Thyroid gland (tissue), 4 donors: Measurements from ENCODE around the gene SLC30A3. TPM values are rescaled to one million over a fixed set of nuclear protein-coding genes. Genes with fewer than 3 reads are reported as not detected.

Source experiments
- DNase-seq, 2 donors: peaks; one replicate each; pipeline ENCODE4 v3.0.0-alpha.2; 2019
- H3K27ac ChIP-seq, 3 donors: fragments of 200-600 bp; sonication (generic); 1 replicate in 2 of 3; 2 replicates in 1 of 3; pipeline ENCODE4 v1.5.1; 2016 to 2019; ENCODE audit warnings: mild to moderate bottlenecking in 1 of 3, moderate library complexity in 1 of 3
- H3K27me3 ChIP-seq: fragments of 200-600 bp; sonication (generic); one replicate; pipeline ENCODE4 v1.5.1; 2019
- H3K36me3 ChIP-seq, 2 donors: fragments of 200-600 bp; sonication (generic); one replicate each; pipeline ENCODE4 v1.5.1; 2016 to 2019
- H3K4me1 ChIP-seq, 2 donors: fragments of 200-600 bp; sonication (generic); one replicate each; pipeline ENCODE4 v1.5.1; 2017 to 2019
- H3K4me3 ChIP-seq, 3 donors: fragments of 200-600 bp; sonication (generic); replicated peaks in 1 of 3; 1 replicate in 2 of 3; 2 replicates in 1 of 3; pipeline ENCODE4 v1.5.1; 2016; ENCODE audit warnings: mild to moderate bottlenecking in 1 of 3
- H3K9me3 ChIP-seq: fragments of 200-600 bp; sonication (generic); one replicate; pipeline ENCODE4 v1.5.1; 2017
- CTCF ChIP-seq, 6 experiments: fragments of 200-600 bp in 3 of 6; fragments of 450-650 bp in 3 of 6; sonication (generic) in 3 of 6; IDR thresholded peaks; one replicate each; pipeline ENCODE4 v1.5.1; 2016 to 2019; ENCODE audit warnings: antibody characterized with exemption in 6 of 6, mild to moderate bottlenecking in 2 of 6, inconsistent platforms in 1 of 6, moderate library complexity in 1 of 6
- POLR2A ChIP-seq, 2 donors: fragments of 450-650 bp; IDR thresholded peaks; one replicate each; pipeline ENCODE4 v1.6.1; 2017; ENCODE audit warnings: antibody characterized with exemption in 2 of 2, mild to moderate bottlenecking in 2 of 2, moderate library complexity in 1 of 2
- WGBS, 2 donors: methylation state at CpG; one replicate each; pipeline ENCODE4 v1.1.5; 2017; 5-methylcytosine and 5-hydroxymethylcytosine counted together
- intact Hi-C: fragments of 100-400 bp; cut with DNase I; formaldehyde crosslinking; loops from one replicate; pipeline ENCODE4 v1.15.1; 2023
- total RNA-seq, 4 donors: library from RNA; depleted of rRNA; stranded (reverse); fragments of >200 nt; gene quantifications; one replicate each; pipeline ENCODE4 v1.2.3, GENCODE V29; 2016

The SLC30A3 gene
- total RNA-seq, 4 donors from 2014 or later, result 0.33 to 0.98 (median 0.80) TPM

GRCh38 chr2:27261241-27261925 is 1.5 kb downstream of the SLC30A3 start:
- Histone ChIP-seq H3K4me3 (no peak overlapping the region), H3K9me3 (no peaks in the 10 kb centered on the region), H3K27me3 (peaks cover 29% of the 10 kb centered on the region), H3K4me1 (peaks cover 30 to 38% of the 10 kb centered on the region in 2 donors), H3K36me3 (no peaks in the 10 kb centered on the region), H3K27ac (no peak overlapping the region)
- TF ChIP-seq CTCF (IDR thresholded peaks at IDR 0.05), result no peak
- TF ChIP-seq POLR2A (IDR thresholded peaks at IDR 0.05), result no peak
- DNase-seq, result no peak
- WGBS, 2 donors, result 44 to 55% methylated on average over 11 of the region's 11 CpGs
- intact Hi-C loops, result no loop called here

GRCh38 chr2:27258051-27258450 is 4.8 kb downstream of the SLC30A3 start:
- peaks cover 22% of the 10 kb centered on the region for H3K27me3 ChIP-seq
- H3K27ac ChIP-seq, result no peak overlapping the region
- no peaks in the 10 kb centered on the region for H3K36me3 ChIP-seq
- no peak for TF ChIP-seq POLR2A (IDR thresholded peaks at IDR 0.05)
- TF ChIP-seq CTCF (IDR thresholded peaks at IDR 0.05), result no peak
- WGBS, 2 donors, result 81 to 83% methylated on average over 6 to 7 of the region's 8 CpGs
- no peak overlapping the region for H3K4me3 ChIP-seq
- H3K9me3 ChIP-seq, result no peaks in the 10 kb centered on the region
- DNase-seq, result no peak
- intact Hi-C loops, result loop anchor here (5.0 kb wide), 1 partner anchor 39 kb away; no protein-coding TSS in a partner anchor
- peaks cover 8 to 14% of the 10 kb centered on the region in 2 donors for H3K4me1 ChIP-seq

DNA sequence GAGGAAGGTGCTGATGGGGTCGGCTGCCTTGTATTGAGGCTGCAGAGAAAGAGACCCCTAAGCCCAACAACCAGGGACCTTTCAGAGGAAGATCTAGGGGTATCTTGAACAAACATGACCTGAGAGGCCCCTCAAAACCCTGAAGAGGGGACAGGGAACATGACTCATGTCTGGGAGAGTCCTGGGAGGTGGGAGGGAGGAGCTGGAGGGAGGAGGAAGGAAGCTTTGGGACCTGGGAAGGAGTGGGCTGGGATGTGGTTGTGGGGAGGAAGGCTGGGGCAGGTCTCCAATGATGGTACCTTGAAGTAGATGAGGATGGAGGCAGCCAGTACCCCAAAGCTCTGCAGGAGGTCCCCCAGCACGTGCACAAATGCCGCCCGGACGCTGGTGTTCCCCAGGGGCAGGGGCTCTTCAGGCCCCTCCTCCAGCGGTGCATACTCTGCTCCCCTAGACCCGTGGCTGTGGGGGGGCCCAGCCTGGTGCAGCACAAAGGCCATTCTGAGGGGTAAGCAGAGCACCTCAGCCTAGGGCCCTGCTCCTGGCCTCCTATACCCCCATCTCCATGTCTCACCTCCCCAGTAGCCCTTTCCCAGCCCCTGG is 5.9 kb downstream of the SLC30A3 start:
- 61 to 72% methylated on average over 2 to 7 of the region's 7 CpGs for WGBS, 2 donors
- Histone ChIP-seq H3K27me3 (peaks cover 11% of the 10 kb centered on the region), H3K27ac (no peak overlapping the region), H3K4me1 (peaks cover 0 to 3% of the 10 kb centered on the region in 2 donors), H3K4me3 (no peak overlapping the region), H3K36me3 (no peaks in the 10 kb centered on the region), H3K9me3 (no peaks in the 10 kb centered on the region)
- no peak for TF ChIP-seq CTCF (IDR thresholded peaks at IDR 0.05)
- TF ChIP-seq POLR2A (IDR thresholded peaks at IDR 0.05), result no peak
- no peak for DNase-seq
- intact Hi-C loops, result loop anchor here (5.0 kb wide), 1 partner anchor 40 kb away; no protein-coding TSS in a partner anchor

GRCh38 chr2:27255660-27256059 is 7.2 kb downstream of the SLC30A3 start:
- intact Hi-C loops, result loop anchor here (5.0 kb wide), 1 partner anchor 42 kb away; no protein-coding TSS in a partner anchor
- TF ChIP-seq CTCF (IDR thresholded peaks at IDR 0.05), result no peak
- no peak for TF ChIP-seq POLR2A (IDR thresholded peaks at IDR 0.05)
- Histone ChIP-seq H3K27ac (no peak overlapping the region), H3K4me1 (no peaks in the 10 kb centered on the region), H3K36me3 (no peaks in the 10 kb centered on the region), H3K4me3 (no peak overlapping the region), H3K27me3 (no peaks in the 10 kb centered on the region), H3K9me3 (no peaks in the 10 kb centered on the region)
- no peak for DNase-seq
- WGBS, 2 donors, result 29 to 49% methylated on average over 1 of the region's 1 CpG

DNA sequence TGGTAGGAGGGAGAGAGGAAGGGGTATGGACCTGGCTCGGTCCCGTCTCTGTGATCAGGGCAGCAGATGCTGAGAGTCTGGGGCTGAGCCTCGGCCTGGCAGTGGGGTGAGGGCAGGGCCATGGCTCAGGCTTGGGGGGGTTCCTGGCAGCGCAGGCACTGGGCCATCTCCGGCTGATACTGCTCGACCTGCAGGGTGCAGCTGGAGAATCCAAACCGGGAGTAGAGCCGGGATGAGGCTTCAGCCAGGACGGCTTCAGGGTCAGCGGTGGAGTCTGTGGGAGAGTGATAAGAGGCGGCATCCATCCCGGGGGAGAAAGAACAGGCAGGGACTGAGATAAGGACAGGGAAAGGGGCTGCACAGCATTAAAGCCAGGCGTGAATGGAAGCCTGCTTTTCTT is 7.7 kb downstream of the SLC30A3 start:
- DNase-seq, result no peak
- WGBS, 2 donors, result 52 to 54% methylated on average over 12 to 13 of the region's 13 CpGs
- Histone ChIP-seq H3K36me3 (no peaks in the 10 kb centered on the region), H3K27ac (no peak overlapping the region), H3K4me1 (peaks cover 0 to 3% of the 10 kb centered on the region in 2 donors), H3K27me3 (no peaks in the 10 kb centered on the region), H3K9me3 (no peaks in the 10 kb centered on the region), H3K4me3 (no peak overlapping the region)
- intact Hi-C loops, result loop anchor here (5.0 kb wide), 1 partner anchor 42 kb away; no protein-coding TSS in a partner anchor
- TF ChIP-seq CTCF (IDR thresholded peaks at IDR 0.05), result no peak
